ENCODE results near the gene GRAMD1A.
"Not testable (repeated sequence)": the region's sequence is repeated elsewhere in the genome, so short reads cannot be mapped to it uniquely, and the experiment has no call there.

The GRAMD1A gene

DNA sequence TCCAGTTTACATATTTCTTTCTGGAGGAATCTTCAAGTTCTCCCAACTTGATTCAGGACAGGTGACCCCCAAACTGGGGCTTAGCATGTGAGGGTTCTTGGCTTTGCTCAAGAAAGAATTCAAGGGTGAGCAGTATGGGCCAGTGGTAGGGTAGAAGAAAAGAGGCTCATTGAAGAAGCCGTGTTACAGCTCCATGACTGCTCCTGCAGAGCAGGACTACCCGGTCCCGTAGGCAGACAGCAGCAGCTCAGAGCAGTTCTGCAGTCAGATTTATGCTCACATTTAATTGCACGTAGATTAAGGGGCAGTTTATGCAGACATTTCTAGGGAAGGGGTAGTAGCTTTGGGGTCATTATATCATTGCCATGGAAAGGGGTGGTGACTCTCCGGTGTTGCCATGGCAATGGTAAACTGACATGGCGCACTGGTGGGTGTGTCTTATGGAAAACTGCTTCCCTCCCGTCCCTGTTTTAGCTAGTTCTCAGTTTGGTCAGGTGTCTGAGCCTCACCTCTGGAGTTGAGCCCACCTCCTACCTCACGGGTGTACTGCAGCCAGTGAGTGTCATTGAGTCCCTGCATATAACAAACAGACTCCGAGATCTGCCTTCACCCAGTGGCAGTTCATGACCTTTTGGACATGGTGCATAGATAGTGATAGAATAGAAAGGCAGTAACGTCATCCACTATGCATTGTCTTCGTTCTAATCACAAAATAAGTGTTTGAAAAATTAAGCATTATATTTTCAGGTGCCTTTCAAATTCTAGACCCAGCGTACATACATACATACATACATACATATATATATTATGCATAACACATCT is 20.1 kb upstream of the GRAMD1A start:
- no peak for DNase-seq

DNA sequence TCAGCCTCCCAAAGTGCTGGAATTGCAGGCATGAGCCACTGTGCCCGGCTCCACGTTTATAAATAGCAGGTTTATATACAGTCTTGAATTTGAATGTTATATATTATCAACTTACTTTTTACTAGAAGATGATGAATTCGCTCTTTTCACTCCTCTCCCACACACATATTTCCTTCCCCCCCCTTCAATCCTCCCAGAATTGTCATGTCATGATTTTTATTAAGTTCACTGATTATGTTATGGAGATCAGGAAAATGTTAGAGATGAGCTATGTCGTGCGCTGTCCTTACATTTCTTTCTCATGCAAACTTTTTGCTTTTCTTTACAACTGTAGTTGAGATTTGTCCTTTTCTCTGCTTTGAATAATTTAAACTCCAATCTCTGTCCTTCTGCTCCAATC is 17.8 kb upstream of the GRAMD1A start:
- DNase-seq: no peak

DNA sequence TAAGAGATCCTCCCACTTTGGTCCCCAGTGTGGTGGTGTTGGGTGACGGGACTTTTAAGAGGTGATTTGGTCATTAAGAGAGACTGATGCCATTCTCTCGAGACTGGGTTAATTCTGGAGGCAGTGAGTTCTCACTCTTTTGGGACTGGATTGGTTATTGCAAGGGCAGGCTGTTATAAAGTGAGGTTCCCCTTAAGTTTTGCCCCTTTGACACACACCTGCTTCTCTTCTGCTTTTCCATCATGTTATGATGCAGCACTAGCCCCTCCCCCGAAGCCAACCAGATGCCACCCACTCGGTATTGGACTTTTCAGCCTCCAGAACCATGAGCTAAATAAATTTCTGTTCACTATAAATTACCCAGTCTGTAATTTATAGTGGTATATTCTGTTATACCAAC is 16.3 kb upstream of the GRAMD1A start:
- no peak for DNase-seq

DNA sequence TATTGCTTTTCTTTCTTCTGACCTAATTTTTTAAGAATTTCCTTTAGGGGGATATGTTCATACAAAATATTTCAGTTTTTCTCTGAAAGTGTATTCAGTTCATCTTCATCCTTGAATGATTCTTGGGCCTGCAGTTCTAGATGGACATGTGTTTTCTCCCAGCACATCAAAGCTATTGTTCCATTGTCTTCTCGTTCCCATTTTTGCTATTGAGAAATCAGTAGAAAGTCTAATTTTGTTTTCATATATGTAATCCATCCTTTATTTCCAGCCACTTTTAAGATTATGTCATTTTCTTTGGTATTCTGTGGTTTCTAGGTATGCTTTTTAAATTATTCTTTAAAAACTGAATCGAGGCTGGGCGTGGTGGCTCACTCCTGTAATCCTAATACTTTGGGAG is 15.8 kb upstream of the GRAMD1A start:
- no peak for DNase-seq

DNA sequence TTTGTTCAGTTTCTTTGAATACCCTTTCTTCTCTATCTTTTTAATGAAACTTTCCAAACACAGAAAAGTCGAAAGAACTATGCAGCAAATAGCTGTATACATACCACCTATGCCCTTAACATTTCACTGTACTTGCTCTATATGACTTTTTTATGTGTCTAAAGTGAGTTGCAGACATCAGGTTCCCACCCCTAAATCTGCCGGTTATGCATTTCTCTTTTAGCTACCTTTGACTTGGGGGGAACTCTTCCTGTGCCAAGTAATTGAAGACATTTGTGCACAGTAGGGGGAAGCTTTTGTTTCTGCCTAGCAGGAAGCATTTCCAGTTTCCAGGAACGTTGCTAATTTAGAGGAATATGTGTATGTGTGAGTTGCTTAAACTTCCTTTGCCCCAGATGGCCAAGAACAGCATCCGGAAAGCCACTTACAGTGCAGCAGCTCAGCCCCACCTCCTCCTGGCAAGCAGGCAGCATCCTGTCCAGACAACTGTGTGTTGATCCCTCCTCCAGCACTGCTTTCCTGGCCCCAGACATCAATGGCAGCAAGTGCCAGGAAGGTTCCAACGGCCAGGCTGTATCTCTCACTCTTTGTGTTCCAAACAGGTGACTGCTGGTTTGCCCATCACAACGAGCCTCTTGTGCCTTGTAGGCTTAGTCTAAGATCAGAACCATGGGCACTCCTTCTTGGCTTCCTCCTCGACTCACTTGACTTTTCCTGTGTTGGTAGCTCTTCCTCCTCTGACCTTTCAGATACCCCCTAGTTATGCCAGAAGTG is 14.7 kb upstream of the GRAMD1A start:
- peak in 2 of 4 experiments; percentile 24 to 27 for DNase-seq

GRCh38 chr19:34988119-34988518 is 12.0 kb upstream of the GRAMD1A start:
- DNase-seq: no peak

- DNase-seq: no peak
These were observed 10.8 kb upstream of the GRAMD1A start for GRCh38 chr19:34989298-34989697.

DNA sequence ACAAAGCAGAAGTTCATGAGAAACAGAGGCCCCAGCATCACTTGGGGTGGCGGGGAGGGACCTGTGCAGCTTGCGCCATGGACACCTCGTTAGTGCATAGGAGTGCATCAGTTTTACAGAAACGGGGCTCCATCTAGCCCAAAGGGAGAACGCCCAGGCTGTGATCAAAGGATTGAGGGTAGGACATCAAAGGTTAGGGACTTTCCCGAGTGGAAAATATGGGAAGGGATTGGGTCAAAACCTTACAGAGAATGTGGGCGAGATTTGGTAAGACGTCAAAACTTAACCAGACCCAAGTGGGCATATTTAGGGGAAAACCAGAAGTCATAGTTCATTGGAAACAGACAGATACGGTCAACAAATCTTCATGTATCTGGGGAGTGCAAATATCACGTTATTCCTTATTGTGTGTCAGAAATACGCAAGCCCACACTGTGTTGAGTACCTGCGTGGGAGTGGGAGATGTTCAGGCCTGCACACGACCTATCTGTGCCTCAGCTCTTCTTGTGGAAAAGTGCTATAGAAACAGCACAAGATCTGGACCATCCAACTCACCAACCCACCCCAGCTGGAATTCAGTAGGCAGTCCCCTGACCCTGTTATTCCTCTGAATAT is 9.4 kb upstream of the GRAMD1A start:
- no peak for DNase-seq

DNA sequence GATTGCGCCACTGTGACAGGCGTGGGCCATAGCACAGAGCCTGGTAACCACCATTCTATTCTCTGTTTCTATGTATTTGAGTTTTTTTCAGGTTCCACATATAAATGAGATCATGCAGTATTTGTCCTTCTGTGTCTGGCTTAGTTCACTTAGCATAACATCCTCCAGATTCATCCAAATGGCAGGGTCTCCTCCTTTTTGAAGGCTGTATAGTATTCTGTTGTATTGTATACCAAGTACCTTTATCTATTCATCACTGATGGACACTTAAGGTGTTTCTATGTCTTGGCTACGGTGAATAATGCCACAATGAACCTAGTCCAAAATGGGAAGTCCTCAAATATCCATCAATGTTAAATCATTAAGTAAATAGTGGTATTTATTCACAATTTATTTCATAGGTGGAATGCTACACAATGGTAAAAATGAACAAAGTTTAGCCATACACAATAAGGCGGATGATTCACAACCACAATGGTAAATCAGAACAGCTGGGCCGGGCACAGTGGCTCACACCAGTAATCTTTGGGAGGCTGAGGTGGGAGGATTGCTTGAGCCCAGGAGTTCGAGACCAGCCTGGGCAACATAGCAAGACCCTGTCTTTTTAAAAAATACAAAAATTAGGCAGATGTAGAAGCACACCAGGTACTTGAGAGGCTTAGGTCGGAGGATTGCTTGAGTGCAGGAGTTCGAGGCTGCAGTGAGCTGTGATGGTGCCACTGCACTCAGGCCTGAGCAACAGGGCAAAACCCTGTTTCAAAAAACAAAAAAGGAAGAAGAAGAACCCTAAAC is 8.4 kb upstream of the GRAMD1A start:
- no peak for DNase-seq

DNA sequence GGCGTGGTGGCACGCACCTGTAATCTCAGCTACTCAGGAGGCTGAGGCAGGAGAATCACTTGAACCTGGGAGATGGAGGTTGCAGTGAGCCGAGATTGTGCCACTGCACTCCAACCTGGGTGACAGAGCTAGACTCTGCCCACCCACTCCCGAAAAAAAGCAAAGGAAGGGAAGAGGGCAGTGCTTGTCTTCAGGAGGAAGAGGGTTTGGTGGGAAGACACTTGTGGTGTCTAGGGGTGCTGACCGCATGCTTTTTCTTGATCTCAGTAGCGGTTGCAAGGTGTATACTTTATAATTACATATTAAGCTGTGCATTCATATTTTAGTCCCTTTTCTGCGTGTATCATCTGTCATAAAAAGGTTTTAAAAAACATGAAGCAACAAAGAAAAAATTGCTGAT is 7.5 kb upstream of the GRAMD1A start:
- DNase-seq: peak in 1 of 4 experiments; percentile 21

GRCh38 chr19:34994286-34994642 is 5.9 kb upstream of the GRAMD1A start:
- DNase-seq: no peak

GRCh38 chr19:34994643-34995541 is 5.2 kb upstream of the GRAMD1A start:
- no peak for DNase-seq

DNA sequence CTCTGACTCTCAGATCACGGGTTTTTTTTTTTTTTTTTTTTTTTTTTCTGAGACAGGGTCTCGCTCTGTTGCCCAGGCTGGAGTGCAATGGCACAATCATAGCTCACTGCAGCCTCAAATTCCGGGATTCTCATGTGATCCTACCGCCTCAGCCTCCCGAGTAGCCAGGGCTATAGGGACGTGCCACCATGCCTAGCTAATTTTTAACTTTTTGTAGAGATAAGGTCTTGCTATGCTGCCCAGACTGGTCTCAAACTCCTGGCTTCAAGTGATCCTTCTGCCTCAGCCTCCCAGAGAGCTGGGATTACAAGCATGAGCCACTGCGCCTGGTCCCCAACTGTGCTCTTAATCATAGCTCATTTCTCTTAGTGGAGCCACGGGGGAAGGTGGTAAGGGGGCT is 4.6 kb upstream of the GRAMD1A start:
- DNase-seq: no peak

DNA sequence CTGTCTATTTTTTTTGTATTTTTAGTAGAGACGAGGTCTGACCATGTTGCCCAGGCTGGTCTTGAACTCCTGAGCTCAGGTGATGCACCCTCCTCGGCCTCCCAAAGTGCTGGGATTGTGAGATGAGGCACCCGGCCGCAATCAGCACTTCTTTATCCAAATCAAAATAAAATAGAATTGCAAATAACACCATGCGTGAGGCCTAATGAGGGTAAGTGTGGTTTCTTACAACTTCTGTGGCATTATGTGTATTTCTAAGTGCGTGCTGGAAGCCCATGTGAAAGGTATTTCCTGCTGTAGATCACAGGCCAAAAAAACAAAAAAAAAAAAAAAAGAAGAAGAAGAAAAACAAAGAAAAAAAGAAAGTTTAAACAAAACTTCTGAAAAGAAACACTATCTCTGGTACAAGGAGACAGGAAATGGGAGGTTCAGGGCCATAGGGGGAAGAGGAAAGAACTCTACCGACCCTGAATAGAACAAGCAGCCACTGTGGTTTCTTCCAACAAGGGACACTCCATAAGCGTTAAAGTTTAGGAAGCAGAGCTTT is 3.0 kb upstream of the GRAMD1A start:
- DNase-seq: no peak

- DNase-seq: not testable (repeated sequence)
These were observed 1.9 kb upstream of the GRAMD1A start for GRCh38 chr19:34998224-34998623.

DNA sequence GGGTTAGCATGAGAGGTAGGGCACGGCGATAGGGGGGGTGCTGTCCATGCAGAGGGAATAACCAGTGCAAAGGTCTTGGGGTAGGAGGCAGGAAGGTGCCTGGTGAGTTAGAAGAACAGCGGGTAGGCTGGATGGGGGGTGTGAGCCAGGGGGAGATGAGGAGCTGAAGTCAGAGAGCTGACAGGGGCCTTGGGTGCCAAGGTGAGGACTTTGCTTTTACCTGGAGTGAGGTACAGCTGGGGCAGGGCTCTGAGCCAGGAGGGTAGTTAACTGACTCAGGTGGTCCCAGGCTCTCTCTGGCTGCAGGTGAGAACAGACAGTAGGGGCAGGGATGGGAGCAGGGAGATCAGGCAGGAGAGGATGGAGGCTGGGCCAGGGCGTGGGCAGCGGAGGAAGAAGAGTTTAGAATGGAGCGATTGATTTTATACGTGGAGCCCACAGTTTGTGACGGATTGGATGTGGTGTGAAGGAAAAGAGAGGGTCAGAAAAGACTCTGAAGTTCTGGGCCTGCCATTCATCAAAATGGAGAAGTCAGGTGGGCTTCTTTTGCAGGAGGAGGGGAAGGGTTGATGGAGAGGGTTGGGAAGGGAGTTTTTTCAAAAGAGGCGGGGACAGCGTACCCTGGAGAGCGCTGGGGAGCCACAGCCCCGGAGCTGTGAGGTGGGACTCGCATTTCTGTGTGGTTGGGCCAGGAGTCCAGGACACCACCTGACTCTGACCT is 1.2 kb upstream of the GRAMD1A start:
- DNase-seq: no peak

DNA sequence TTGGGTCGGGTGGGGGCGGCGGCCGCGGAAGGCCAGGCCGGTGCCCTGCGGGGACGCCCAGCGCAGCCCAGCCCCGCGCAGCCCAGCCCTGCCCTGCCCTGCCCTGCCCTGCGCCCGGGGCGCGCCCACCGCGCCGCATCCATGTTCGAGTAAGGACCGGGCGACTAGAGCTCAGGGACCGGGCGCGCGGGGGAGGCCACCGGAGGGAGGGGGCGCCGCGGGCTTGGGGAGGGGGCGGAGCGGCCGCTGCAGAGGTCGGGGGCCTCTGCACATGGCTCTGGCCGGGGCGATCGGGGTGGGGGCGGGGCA is 169 bp downstream of the GRAMD1A start:
- no peak for DNase-seq

- peak in 2 of 4 experiments; percentile 51 to 52 for DNase-seq
These were observed 751 bp downstream of the GRAMD1A start for GRCh38 chr19:35000647-35001501.

GRCh38 chr19:35002037-35002535 is 2.0 kb downstream of the GRAMD1A start:
- no peak for DNase-seq
